ENCODE measurements around the gene CEBPG. TPM values are rescaled to one million over a fixed set of nuclear protein-coding genes. Genes with fewer than 3 reads are reported as not detected.
A peak's percentile ranks its signal among the peaks of the same experiment; 100 is the strongest.

CEBPG gene
- total RNA-seq, 1 experiment from 2014 or later: 51.1 TPM

- CTCF ChIA-PET: no interaction called here
- intact Hi-C loops (cut with micrococcal nuclease): no loop called here
Measured at GRCh38 chr19:33355535-33355934, 18.0 kb upstream of the CEBPG start.

More at GRCh38 chr19:33355535-33355934, 18.0 kb upstream of the CEBPG start:
- DNase-seq (ENCODE audit: low read depth, low spot score) (no peak), ATAC-seq (no peak)
- POLR2A ChIA-PET: no interaction called here
- H3K36me3 ChIP-seq (ENCODE audit: control insufficient read depth in 1 of 2, insufficient read depth in 2 of 2, low read length in 2 of 2): no peaks in the 10 kb centered on the region
- H3K4me3 ChIP-seq (replicated peaks in 1 of 2; ENCODE audit: low read depth in 1 of 2, low read length in 2 of 2): no peak overlapping the region
- H3K9me2 ChIP-seq (ENCODE audit: insufficient read depth): no peaks in the 10 kb centered on the region
- no peak overlapping the region for H2AFZ ChIP-seq (ENCODE audit: low read depth, low read length, poor library complexity, severe bottlenecking)
- H3K9me3 ChIP-seq (ENCODE audit: control insufficient read depth in 1 of 2, insufficient read depth in 1 of 2, low read depth in 1 of 2, low read length in 2 of 2): no peaks in the 10 kb centered on the region
- no peak overlapping the region for H3K27ac ChIP-seq (ENCODE audit: low read depth, low read length)
- no peaks in the 10 kb centered on the region for H4K20me1 ChIP-seq (ENCODE audit: insufficient read depth)
- no peaks in the 10 kb centered on the region for H3K27me3 ChIP-seq (ENCODE audit: insufficient read depth, low read length)
- no peaks in the 10 kb centered on the region for H3K79me2 ChIP-seq (ENCODE audit: insufficient read depth, low read length)
- no peaks in the 10 kb centered on the region; a peak in 1 of 4 replicates for H3K4me1 ChIP-seq (ENCODE audit: control insufficient read depth in 1 of 2, insufficient read depth in 2 of 2, low read length in 2 of 2)
- no peak overlapping the region for H3K4me2 ChIP-seq (ENCODE audit: low read length)
- TF ChIP-seq REST (IDR thresholded peaks at IDR 0.05; ENCODE audit: low read depth) (no peak), CBX3 (IDR thresholded peaks at IDR 0.05; ENCODE audit: low read depth) (0 out of 2 replicates have a peak, but pooled peaks have one; percentile 52)
- no peak overlapping the region for H3K9ac ChIP-seq (ENCODE audit: low read length)
- BruUV-seq (replicated peaks): no TSS peak
- RAD21 ChIA-PET (ENCODE audit: low non-redundant PET in 1 of 2, low total read pairs in 2 of 2, uncharacterized antibody in 2 of 2, unreplicated experiment in 2 of 2): no interaction called here
